Kidney (tissue), 14 donors: ENCODE data around the gene SRRM5. TPM values are rescaled to one million over a fixed set of nuclear protein-coding genes. Genes with fewer than 3 reads are reported as not detected.

Experiments
- DNase-seq, 5 donors: peaks; one replicate each; pipeline ENCODE4 v3.0.0-alpha.2; 2013 to 2020
- FAIRE-seq: peaks from 2 replicates; lab custom pipeline; 2012; peaks lifted over from hg19 to GRCh38; lab: Jason Lieb, UNC
- H3K27ac ChIP-seq, 2 donors: one replicate each; pipeline ENCODE4 v1.7.0; 2013; ENCODE audit warnings: low read depth in 2 of 2, low read length in 2 of 2, inconsistent platforms in 1 of 2
- H3K27me3 ChIP-seq: one replicate; pipeline ENCODE4 v1.7.1; 2013; ENCODE audit warnings: low read length, inconsistent platforms; ENCODE audit not compliant: control insufficient read depth, insufficient read depth
- H3K36me3 ChIP-seq, 3 donors: one replicate each; pipeline versions ENCODE4 v1.7.0 to v1.7.1; 2013; ENCODE audit warnings: low read length in 3 of 3, control low read depth in 1 of 3, inconsistent platforms in 1 of 3; ENCODE audit not compliant: insufficient read depth in 3 of 3, control insufficient read depth in 2 of 3
- H3K4me1 ChIP-seq, 3 donors: one replicate each; pipeline versions ENCODE4 v1.7.0 to v1.7.1; 2013; ENCODE audit warnings: low read length in 3 of 3, inconsistent platforms in 1 of 3, low read depth in 1 of 3; ENCODE audit not compliant: control insufficient read depth in 2 of 3, insufficient read depth in 2 of 3
- H3K4me3 ChIP-seq, 3 donors: one replicate each; pipeline versions ENCODE4 v1.7.0 to v1.8.1; 2013; ENCODE audit warnings: low read length in 3 of 3, control low read depth in 1 of 3, inconsistent platforms in 1 of 3
- H3K9ac ChIP-seq, 3 donors: one replicate each; pipeline versions ENCODE4 v1.7.0 to v1.7.1; 2013; ENCODE audit warnings: low read length in 3 of 3, control low read depth in 1 of 3, inconsistent platforms in 1 of 3
- H3K9me3 ChIP-seq, 3 donors: one replicate each; pipeline versions ENCODE4 v1.7.0 to v1.7.1; 2013; ENCODE audit warnings: low read length in 3 of 3, control low read depth in 1 of 3, inconsistent platforms in 1 of 3; ENCODE audit not compliant: control insufficient read depth in 2 of 3, insufficient read depth in 1 of 3
- intact Hi-C: fragments of 100-400 bp; cut with DNase I; formaldehyde crosslinking; loops from one replicate; pipeline ENCODE4 v1.11.1; 2022
- polyA plus RNA-seq: library from polyadenylated mRNA; stranded (reverse); fragments of 350-450 nt; fragmentation: Illumina TruSeq; extraction: RNeasy Lipid Tissue Mini Kit (QIAGEN cat#74804); gene quantifications from one replicate; pipeline ENCODE4 v1.2.3, GENCODE V29; 2014; ENCODE audit warnings: low read depth, low replicate concordance; ENCODE audit not compliant: insufficient read depth
- total RNA-seq: library from RNA; stranded (reverse); fragmentation: NEBNext Ultra II Directional; extraction: Animal tissue kit (Norgen Biotek cat#: 25700); gene quantifications from one replicate; pipeline ENCODE4 v1.2.1, GENCODE V29; 2021
- TF ChIP-seq, protein P1 (sequence below): IDR thresholded peaks from 3 replicates; pipeline ENCODE4 v1.5.1; 2012; ENCODE audit warnings: mild to moderate bottlenecking, moderate library complexity, borderline replicate concordance; ENCODE audit not compliant: insufficient read depth; ENCODE audit errors: extremely low read depth
- donor health status: control.
- donor health status: control.
- donor health status: control.
- donor health status: control.
- donor health status: control.
- donor health status: DM: yes; HTN: yes; CAD: no.
- donor health status: Normal renal cell carcinoma (clear cell type).

SRRM5 gene
- total and polyA plus RNA-seq, 2 donors from 2014 or later = 0.22 to 0.28 TPM

DNA sequence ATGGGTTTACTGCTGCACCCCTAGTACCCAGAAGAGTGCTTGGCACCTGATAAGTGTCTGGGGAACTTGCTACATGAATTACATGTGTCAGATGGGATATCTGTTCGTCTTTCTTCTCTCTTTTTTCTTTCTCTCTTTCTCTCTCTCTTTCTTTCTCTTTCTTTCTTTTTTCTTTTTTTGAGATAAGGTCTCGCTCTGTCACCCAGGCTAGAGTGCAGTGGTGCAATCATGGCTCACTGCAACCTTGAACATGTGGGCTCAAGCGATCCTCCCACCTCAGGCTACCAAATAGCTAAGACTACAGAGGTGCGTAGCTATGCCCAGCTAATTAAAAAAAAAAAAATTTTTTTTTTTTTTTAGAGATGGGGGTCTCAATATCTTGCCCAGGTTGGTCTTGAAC is 21.6 kb downstream of the SRRM5 start:
- DNase-seq = no peak
- Histone ChIP-seq H3K4me1 (peaks cover 0 to 7% (median 4%) of the 10 kb centered on the region in 3 donors), H3K9me3 (no peaks in the 10 kb centered on the region), H3K27me3 (no peaks in the 10 kb centered on the region), H3K27ac (no peak overlapping the region), H3K36me3 (no peaks in the 10 kb centered on the region), H3K9ac (no peak overlapping the region), H3K4me3 (no peak overlapping the region)
- no peak for FAIRE-seq
- intact Hi-C loops = no loop called here
- TF ChIP-seq, protein P1, sequence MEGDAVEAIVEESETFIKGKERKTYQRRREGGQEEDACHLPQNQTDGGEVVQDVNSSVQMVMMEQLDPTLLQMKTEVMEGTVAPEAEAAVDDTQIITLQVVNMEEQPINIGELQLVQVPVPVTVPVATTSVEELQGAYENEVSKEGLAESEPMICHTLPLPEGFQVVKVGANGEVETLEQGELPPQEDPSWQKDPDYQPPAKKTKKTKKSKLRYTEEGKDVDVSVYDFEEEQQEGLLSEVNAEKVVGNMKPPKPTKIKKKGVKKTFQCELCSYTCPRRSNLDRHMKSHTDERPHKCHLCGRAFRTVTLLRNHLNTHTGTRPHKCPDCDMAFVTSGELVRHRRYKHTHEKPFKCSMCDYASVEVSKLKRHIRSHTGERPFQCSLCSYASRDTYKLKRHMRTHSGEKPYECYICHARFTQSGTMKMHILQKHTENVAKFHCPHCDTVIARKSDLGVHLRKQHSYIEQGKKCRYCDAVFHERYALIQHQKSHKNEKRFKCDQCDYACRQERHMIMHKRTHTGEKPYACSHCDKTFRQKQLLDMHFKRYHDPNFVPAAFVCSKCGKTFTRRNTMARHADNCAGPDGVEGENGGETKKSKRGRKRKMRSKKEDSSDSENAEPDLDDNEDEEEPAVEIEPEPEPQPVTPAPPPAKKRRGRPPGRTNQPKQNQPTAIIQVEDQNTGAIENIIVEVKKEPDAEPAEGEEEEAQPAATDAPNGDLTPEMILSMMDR = no peak

DNA sequence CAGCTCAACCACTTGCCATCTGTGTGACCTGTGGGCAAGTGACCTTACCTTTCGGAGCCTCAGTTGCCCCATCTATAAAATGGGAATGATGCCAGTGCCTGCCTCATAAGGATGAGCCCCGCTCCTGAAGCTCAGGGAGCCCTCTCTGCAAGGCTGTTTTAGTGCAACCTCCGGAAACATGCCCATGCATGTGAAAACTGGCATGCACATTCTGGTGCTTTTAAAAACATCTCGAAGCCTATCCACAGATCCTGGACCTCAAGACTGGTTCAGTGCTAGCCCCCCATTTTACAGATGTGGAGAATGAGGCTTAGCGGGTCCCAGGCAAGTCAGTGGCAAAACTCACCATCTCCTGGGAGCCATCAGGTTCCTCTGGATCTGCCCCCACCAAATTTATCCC is 22.2 kb downstream of the SRRM5 start:
- no peak overlapping the region for H3K27ac ChIP-seq
- peak overlapping the region in 1 of 3 donors; percentile 34 for H3K9ac ChIP-seq
- intact Hi-C loops = no loop called here
- no peaks in the 10 kb centered on the region for H3K36me3 ChIP-seq
- no peak overlapping the region for H3K4me3 ChIP-seq
- TF ChIP-seq, protein P1 = no peak
- no peaks in the 10 kb centered on the region for H3K9me3 ChIP-seq
- FAIRE-seq (no peak), DNase-seq (no peak)
- no peaks in the 10 kb centered on the region for H3K27me3 ChIP-seq
- peaks cover 0 to 7% (median 4%) of the 10 kb centered on the region in 3 donors for H3K4me1 ChIP-seq

DNA sequence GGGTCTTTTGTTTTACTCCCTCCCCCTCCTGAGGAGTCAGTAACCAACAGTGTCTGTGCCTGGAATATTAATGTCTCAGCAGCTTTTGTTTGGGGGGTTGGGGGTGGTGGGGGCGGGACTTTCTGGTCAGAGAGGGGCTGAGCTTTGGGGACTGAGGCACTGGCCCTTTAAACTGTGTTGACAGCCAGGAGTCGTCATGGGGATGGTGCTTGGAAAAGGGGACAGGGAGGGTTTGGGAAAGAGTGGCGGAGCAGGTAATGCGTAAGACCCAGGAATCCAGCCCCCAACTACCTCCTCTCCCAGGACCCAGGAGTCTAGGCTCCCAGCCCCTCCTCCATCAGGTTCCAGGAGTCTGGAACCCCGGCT is 22.6 kb downstream of the SRRM5 start:
- no peaks in the 10 kb centered on the region for H3K27me3 ChIP-seq
- intact Hi-C loops = no loop called here
- H3K4me1 ChIP-seq = peaks cover 0 to 7% (median 4%) of the 10 kb centered on the region in 3 donors
- no peaks in the 10 kb centered on the region for H3K9me3 ChIP-seq
- no peak for FAIRE-seq
- TF ChIP-seq, protein P1 = no peak
- H3K36me3 ChIP-seq = no peaks in the 10 kb centered on the region
- H3K4me3 ChIP-seq = peak overlapping the region; percentile 26 to 46 (median 39)
- DNase-seq = peak in 4 of 5 donors; percentile 38 to 68 (median 58)
- peak overlapping the region in 1 of 3 donors; percentile 58 for H3K9ac ChIP-seq
- H3K27ac ChIP-seq = peak overlapping the region; percentile 54 to 57
